CD14-positive monocyte (primary cell): ENCODE measurements around the gene ROBO3. TPM values are rescaled to one million over a fixed set of nuclear protein-coding genes. Genes with fewer than 3 reads are reported as not detected.

ENCODE experiments used
- DNase-seq, 3 donors: peaks; one replicate each; pipeline ENCODE4 v3.0.0-alpha.2; 2011 to 2022
- H2AFZ ChIP-seq: 2 replicates; pipeline ENCODE4 v1.6.0; 2012; ENCODE audit warnings: mild to moderate bottlenecking, low read depth, low read length, inconsistent platforms; ENCODE audit not compliant: insufficient read depth, poor library complexity, severe bottlenecking
- H3K27ac ChIP-seq, 2 donors: 1 replicate in 1 of 2; 2 replicates in 1 of 2; pipeline ENCODE4 v1.5.1; 2012 to 2013; ENCODE audit warnings: low read length in 2 of 2, control low read depth in 1 of 2, inconsistent platforms in 1 of 2, low read depth in 1 of 2, mild to moderate bottlenecking in 1 of 2
- H3K27me3 ChIP-seq, 2 donors: one replicate each; pipeline versions ENCODE4 v1.6.0 to v1.6.1; 2011 to 2013; ENCODE audit warnings: low read length in 2 of 2; ENCODE audit not compliant: control insufficient read depth in 2 of 2, insufficient read depth in 2 of 2
- H3K36me3 ChIP-seq, 2 donors: replicated peaks in 1 of 2; 1 replicate in 1 of 2; 2 replicates in 1 of 2; pipeline versions ENCODE4 v1.5.1 to v1.6.1; 2012 to 2013; ENCODE audit warnings: low read length in 2 of 2, control low read depth in 1 of 2, inconsistent platforms in 1 of 2, mild to moderate bottlenecking in 1 of 2; ENCODE audit not compliant: insufficient read depth in 2 of 2, control insufficient read depth in 1 of 2
- H3K4me1 ChIP-seq, 2 donors: 1 replicate in 1 of 2; 2 replicates in 1 of 2; pipeline versions ENCODE4 v1.5.1 to v1.6.1; 2012 to 2013; ENCODE audit warnings: low read length in 2 of 2, control low read depth in 1 of 2, inconsistent platforms in 1 of 2, mild to moderate bottlenecking in 1 of 2, moderate library complexity in 1 of 2; ENCODE audit not compliant: insufficient read depth in 2 of 2, control insufficient read depth in 1 of 2
- H3K4me2 ChIP-seq: replicated peaks from 2 replicates; pipeline ENCODE3; 2012; ENCODE audit warnings: low read length, moderate library complexity, mild to moderate bottlenecking; ENCODE audit not compliant: poor library complexity, severe bottlenecking; ENCODE audit errors: extremely low read depth
- H3K4me3 ChIP-seq, 3 experiments: fragments of 200-600 bp in 1 of 3; sonication (generic) in 1 of 3; replicated peaks in 1 of 3; 1 replicate in 2 of 3; 2 replicates in 1 of 3; pipeline ENCODE4 v1.5.1; 2011 to 2013; ENCODE audit warnings: low read length in 3 of 3, mild to moderate bottlenecking in 3 of 3, control low read depth in 2 of 3, low read depth in 2 of 3, inconsistent platforms in 1 of 3, moderate library complexity in 1 of 3
- H3K79me2 ChIP-seq: 2 replicates; pipeline ENCODE4 v1.6.0; 2012; ENCODE audit warnings: mild to moderate bottlenecking, control low read depth, inconsistent platforms, low read length, moderate library complexity; ENCODE audit not compliant: insufficient read depth
- H3K9ac ChIP-seq: 2 replicates; pipeline ENCODE4 v1.6.0; 2017; ENCODE audit warnings: low read length, mild to moderate bottlenecking; ENCODE audit not compliant: insufficient read depth, poor library complexity, severe bottlenecking
- H3K9me3 ChIP-seq, 2 donors: replicated peaks in 1 of 2; 1 replicate in 1 of 2; 2 replicates in 1 of 2; pipeline versions ENCODE4 v1.5.1 to v1.6.1; 2012 to 2013; ENCODE audit warnings: low read length in 2 of 2, control low read depth in 1 of 2; ENCODE audit not compliant: control insufficient read depth in 1 of 2, insufficient read depth in 1 of 2
- H4K20me1 ChIP-seq: 2 replicates; pipeline ENCODE4 v1.6.0; 2012; ENCODE audit warnings: mild to moderate bottlenecking, low read length, control low read depth, moderate library complexity; ENCODE audit not compliant: insufficient read depth
- H3K27ac Mint-ChIP-seq, 7 donors: one replicate each; pipeline ENCODE4 v1.8.0; 2020; ENCODE audit warnings: mild to moderate bottlenecking in 7 of 7, mixed read lengths in 7 of 7, moderate library complexity in 6 of 7, inconsistent platforms in 2 of 7
- H3K27me3 Mint-ChIP-seq, 3 donors: one replicate each; pipeline ENCODE4 v1.8.0; 2021 to 2022; ENCODE audit warnings: low read depth in 3 of 3, mild to moderate bottlenecking in 3 of 3, mixed read lengths in 3 of 3, moderate library complexity in 3 of 3, inconsistent platforms in 1 of 3
- H3K36me3 Mint-ChIP-seq, 2 donors: one replicate each; pipeline ENCODE4 v1.8.0; 2020; ENCODE audit warnings: mixed read lengths in 2 of 2, inconsistent platforms in 1 of 2, mild to moderate bottlenecking in 1 of 2
- H3K4me1 Mint-ChIP-seq: one replicate; pipeline ENCODE4 v1.8.0; 2020; ENCODE audit warnings: mild to moderate bottlenecking, mixed read lengths
- H3K4me3 Mint-ChIP-seq, 2 donors: one replicate each; pipeline ENCODE4 v1.8.0; 2020; ENCODE audit warnings: mild to moderate bottlenecking in 2 of 2, mixed read lengths in 2 of 2, moderate library complexity in 1 of 2
- H3K9me3 Mint-ChIP-seq, 7 donors: one replicate each; pipeline ENCODE4 v1.8.0; 2020 to 2022; ENCODE audit warnings: mixed read lengths in 7 of 7, mild to moderate bottlenecking in 6 of 7, moderate library complexity in 6 of 7, inconsistent platforms in 2 of 7
- CTCF ChIP-seq: fragments of 200-600 bp; IDR thresholded peaks from one replicate; pipeline ENCODE4 v1.8.0; 2022; ENCODE audit warnings: antibody characterized with exemption, mild to moderate bottlenecking
- WGBS: methylation state at CpG from one replicate; pipeline ENCODE4 v1.1.5; 2013; ENCODE audit warnings: missing lambda C conversion rate; ENCODE audit not compliant: insufficient coverage; 5-methylcytosine and 5-hydroxymethylcytosine counted together
- intact Hi-C, 2 donors: fragments of 100-400 bp; cut with micrococcal nuclease; formaldehyde crosslinking; loops; one replicate each; pipeline versions ENCODE4 v1.15.0 to v1.15.1; 2023
- polyA plus RNA-seq, 3 donors: library from polyadenylated mRNA; depleted of rRNA in 1 of 3; unstranded in 2 of 3; stranded (reverse) in 1 of 3; fragments of 300-500 nt in 2 of 3; fragments of >200 nt in 1 of 3; fragmentation: Illumina TruSeq in 2 of 3; gene quantifications; 1 replicate in 2 of 3; 2 replicates in 1 of 3; pipeline ENCODE4 v1.2.3, GENCODE V29; 2012 to 2021

Gene ROBO3
- polyA plus RNA-seq, 3 donors: 0.39 to 11.6 (median 0.81) TPM

- H3K4me3 ChIP-seq: no peak overlapping the region
- peak; percentile 10 to 21 (median 15) for DNase-seq
- peaks cover 0 to 35% of the 10 kb centered on the region in 2 donors for H3K9me3 ChIP-seq
- Mint-ChIP-seq H3K27me3 (peaks cover 64 to 81% (median 65%) of the 10 kb centered on the region in 3 donors), H3K4me3 (no peak overlapping the region), H3K4me1 (peaks cover 11% of the 10 kb centered on the region), H3K36me3 (peaks cover 0 to 5% of the 10 kb centered on the region in 2 donors), H3K27ac (no peak overlapping the region), H3K9me3 (peaks cover 0 to 4% (median 0%) of the 10 kb centered on the region in 7 donors)
- no peaks in the 10 kb centered on the region for H4K20me1 ChIP-seq
- no peak for TF ChIP-seq CTCF
- H3K27ac ChIP-seq: no peak overlapping the region
- intact Hi-C loops: loop anchor here (2.0 to 5.0 kb wide), 2 partner anchors 169 to 170 kb away; no protein-coding TSS in a partner anchor
- H3K36me3 ChIP-seq: no peaks in the 10 kb centered on the region
- H2AFZ ChIP-seq: no peak overlapping the region
- no CpG with 5 or more reads among the region's 3 CpGs for WGBS
- H3K4me2 ChIP-seq: no peak overlapping the region
- no peak overlapping the region for H3K9ac ChIP-seq
- peaks cover 10 to 20% of the 10 kb centered on the region in 2 donors for H3K4me1 ChIP-seq
- H3K27me3 ChIP-seq: peaks cover 68 to 70% of the 10 kb centered on the region in 2 donors
- no peaks in the 10 kb centered on the region for H3K79me2 ChIP-seq
These were observed 27.8 kb upstream of the ROBO3 start for GRCh38 chr11:124837491-124837856.

GRCh38 chr11:124838805-124839127 is 26.5 kb upstream of the ROBO3 start:
- Mint-ChIP-seq H3K27me3 (peaks cover 75 to 86% (median 77%) of the 10 kb centered on the region in 3 donors), H3K9me3 (peaks cover 0 to 6% (median 0%) of the 10 kb centered on the region in 7 donors), H3K4me3 (peak overlapping the region in 1 of 2 donors; percentile 78), H3K4me1 (peaks cover 12% of the 10 kb centered on the region), H3K27ac (no peak overlapping the region), H3K36me3 (peaks cover 0 to 5% of the 10 kb centered on the region in 2 donors)
- H3K36me3 ChIP-seq: no peaks in the 10 kb centered on the region
- H3K4me3 ChIP-seq: no peak overlapping the region
- no peak for TF ChIP-seq CTCF
- WGBS: 15% methylated on average over 3 of the region's 5 CpGs
- H3K27ac ChIP-seq: no peak overlapping the region
- H3K9ac ChIP-seq: no peak overlapping the region
- H3K9me3 ChIP-seq: peaks cover 0 to 44% of the 10 kb centered on the region in 2 donors
- H3K4me1 ChIP-seq: peaks cover 10 to 20% of the 10 kb centered on the region in 2 donors
- H3K4me2 ChIP-seq: no peak overlapping the region
- intact Hi-C loops: loop anchor here in 1 of 2 donors (5.0 kb wide), 1 partner anchor 171 kb away; no protein-coding TSS in a partner anchor
- peaks cover 78 to 79% of the 10 kb centered on the region in 2 donors for H3K27me3 ChIP-seq
- no peaks in the 10 kb centered on the region for H3K79me2 ChIP-seq
- no peak for DNase-seq
- no peaks in the 10 kb centered on the region for H4K20me1 ChIP-seq
- H2AFZ ChIP-seq: no peak overlapping the region
